H9 (cell line): ENCODE data around the gene F5. TPM values are rescaled to one million over a fixed set of nuclear protein-coding genes. Genes with fewer than 3 reads are reported as not detected.

Experiments
- DNase-seq: peaks from one replicate; pipeline ENCODE4 v3.0.0-alpha.2; 2017
- H2AFZ ChIP-seq: one replicate; pipeline ENCODE4 v1.6.1; 2013; ENCODE audit warnings: mild to moderate bottlenecking, low read length, control low read depth, moderate library complexity
- H2AK5ac ChIP-seq: 2 replicates; pipeline ENCODE4 v1.6.1; 2013; ENCODE audit warnings: low read length, control low read depth, mixed read lengths; ENCODE audit not compliant: insufficient read length
- H2BK120ac ChIP-seq: one replicate; pipeline ENCODE4 v1.6.1; 2013; ENCODE audit warnings: low read depth, mild to moderate bottlenecking, low read length, control low read depth, inconsistent platforms; ENCODE audit not compliant: poor library complexity, severe bottlenecking
- H2BK12ac ChIP-seq: 2 replicates; pipeline ENCODE4 v1.6.1; 2013; ENCODE audit warnings: low read length, control low read depth, mixed read lengths, low read depth; ENCODE audit not compliant: insufficient read length
- H2BK15ac ChIP-seq: 2 replicates; pipeline ENCODE4 v1.6.1; 2013; ENCODE audit warnings: low read depth, low read length, control low read depth
- H2BK20ac ChIP-seq: one replicate; pipeline ENCODE4 v1.6.1; 2013; ENCODE audit warnings: low read depth, mild to moderate bottlenecking, low read length, control low read depth, inconsistent platforms; ENCODE audit not compliant: poor library complexity, severe bottlenecking
- H2BK5ac ChIP-seq: 2 replicates; pipeline ENCODE4 v1.6.1; 2013; ENCODE audit warnings: low read length, control low read depth, mixed read lengths; ENCODE audit not compliant: insufficient read length
- H3K14ac ChIP-seq: 2 replicates; pipeline ENCODE4 v1.6.1; 2013; ENCODE audit warnings: low read length, control low read depth; ENCODE audit not compliant: insufficient read depth
- H3K18ac ChIP-seq: 2 replicates; pipeline ENCODE4 v1.6.1; 2013; ENCODE audit warnings: low read depth, mild to moderate bottlenecking, mixed read lengths, low read length, control low read depth; ENCODE audit not compliant: insufficient read length
- H3K23ac ChIP-seq: 2 replicates; pipeline ENCODE4 v1.6.1; 2013; ENCODE audit warnings: low read length, control low read depth, mixed read lengths, low read depth; ENCODE audit not compliant: insufficient read length
- H3K23me2 ChIP-seq: 2 replicates; pipeline ENCODE4 v1.6.1; 2013; ENCODE audit warnings: low read depth, mild to moderate bottlenecking, mixed read lengths, low read length, control low read depth; ENCODE audit not compliant: insufficient read length, poor library complexity, severe bottlenecking
- H3K27ac ChIP-seq: 2 replicates; pipeline ENCODE4 v1.5.1; 2013; ENCODE audit warnings: low read length, control low read depth, mixed read lengths, low read depth; ENCODE audit not compliant: insufficient read length
- H3K27me3 ChIP-seq: 2 replicates; pipeline ENCODE4 v1.6.1; 2013; ENCODE audit warnings: low read length, control low read depth, inconsistent platforms; ENCODE audit not compliant: insufficient read depth
- H3K4ac ChIP-seq: 2 replicates; pipeline ENCODE4 v1.6.1; 2013; ENCODE audit warnings: low read depth, mild to moderate bottlenecking, control low read depth, inconsistent platforms, low read length, moderate library complexity
- H3K4me1 ChIP-seq: 2 replicates; pipeline ENCODE4 v1.6.1; 2013; ENCODE audit warnings: low read length, control low read depth, inconsistent platforms; ENCODE audit not compliant: insufficient read depth
- H3K4me2 ChIP-seq: 2 replicates; pipeline ENCODE4 v1.6.1; 2013; ENCODE audit warnings: low read length, control low read depth, mixed read lengths; ENCODE audit not compliant: insufficient read length, insufficient read depth
- H3K56ac ChIP-seq: 2 replicates; pipeline ENCODE4 v1.6.1; 2013; ENCODE audit warnings: low read depth, mild to moderate bottlenecking, mixed read lengths, low read length, control low read depth; ENCODE audit not compliant: insufficient read length
- H3K79me1 ChIP-seq: 2 replicates; pipeline ENCODE4 v1.6.1; 2013; ENCODE audit warnings: low read depth, mild to moderate bottlenecking, moderate library complexity, low read length, control low read depth, inconsistent platforms; ENCODE audit not compliant: insufficient read depth, poor library complexity, severe bottlenecking
- H3K79me2 ChIP-seq: 2 replicates; pipeline ENCODE4 v1.6.1; 2013; ENCODE audit warnings: low read length, control low read depth, inconsistent platforms; ENCODE audit not compliant: insufficient read depth
- H3K9ac ChIP-seq: 2 replicates; pipeline ENCODE4 v1.6.1; 2013; ENCODE audit warnings: low read length, control low read depth, mixed read lengths; ENCODE audit not compliant: insufficient read length; ENCODE audit errors: extremely low read depth
- H3K9me3 ChIP-seq: one replicate; pipeline ENCODE4 v1.6.1; 2013; ENCODE audit warnings: low read depth, low read length, inconsistent platforms; ENCODE audit not compliant: control insufficient read depth
- H3T11ph ChIP-seq: one replicate; pipeline ENCODE4 v1.6.1; 2013; ENCODE audit warnings: mild to moderate bottlenecking, low read length, control low read depth, inconsistent platforms
- H4K20me1 ChIP-seq: one replicate; pipeline ENCODE4 v1.6.1; 2013; ENCODE audit not compliant: control insufficient read depth, insufficient read length, insufficient read depth
- H4K5ac ChIP-seq: 2 replicates; pipeline ENCODE4 v1.6.1; 2013; ENCODE audit warnings: low read depth, mild to moderate bottlenecking, mixed read lengths, low read length, control low read depth; ENCODE audit not compliant: insufficient read length
- H4K8ac ChIP-seq: replicated peaks from 2 replicates; pipeline ENCODE4 v1.6.1; 2013; ENCODE audit warnings: low read length, control low read depth, mixed read lengths, low read depth; ENCODE audit not compliant: insufficient read length
- H4K91ac ChIP-seq: 2 replicates; pipeline ENCODE4 v1.6.1; 2013; ENCODE audit warnings: low read depth, mild to moderate bottlenecking, moderate library complexity, mixed read lengths, low read length, control low read depth; ENCODE audit not compliant: insufficient read length
- H3K27ac Mint-ChIP-seq, 3 experiments: 2 replicates in 2 of 3; 3 replicates in 1 of 3; pipeline ENCODE4 v1.8.0; 2020 to 2021; ENCODE audit warnings: mixed read lengths in 3 of 3, mild to moderate bottlenecking in 1 of 3, moderate library complexity in 1 of 3
- H3K27me3 Mint-ChIP-seq: 2 replicates; pipeline ENCODE4 v1.8.0; 2021; ENCODE audit warnings: low read depth, mild to moderate bottlenecking, moderate library complexity, mixed read lengths
- H3K36me3 Mint-ChIP-seq, 3 experiments: 2 replicates in 2 of 3; 3 replicates in 1 of 3; pipeline ENCODE4 v1.8.0; 2020 to 2021; ENCODE audit warnings: low read depth in 3 of 3, mixed read lengths in 3 of 3; ENCODE audit not compliant: insufficient read depth in 1 of 3
- H3K4me1 Mint-ChIP-seq, 2 experiments: 2 replicates each; pipeline ENCODE4 v1.8.0; 2020; ENCODE audit warnings: mixed read lengths in 2 of 2
- H3K4me3 Mint-ChIP-seq, 2 experiments: 2 replicates in 1 of 2; 3 replicates in 1 of 2; pipeline ENCODE4 v1.8.0; 2020 to 2021; ENCODE audit warnings: mild to moderate bottlenecking in 2 of 2, mixed read lengths in 2 of 2, moderate library complexity in 1 of 2
- H3K9me3 Mint-ChIP-seq, 2 experiments: 2 replicates in 1 of 2; 3 replicates in 1 of 2; pipeline ENCODE4 v1.8.0; 2020; ENCODE audit warnings: mild to moderate bottlenecking in 2 of 2, mixed read lengths in 2 of 2, moderate library complexity in 1 of 2
- WGBS: extraction: QIAGEN DNeasy Blood & Tissue Kit; methylation state at CpG from one replicate; pipeline ENCODE4 v1.1.7; 2013; ENCODE audit warnings: missing lambda C conversion rate, low lambda C conversion rate, mixed read lengths; ENCODE audit not compliant: insufficient read length; ENCODE audit errors: extremely low coverage; 5-methylcytosine and 5-hydroxymethylcytosine counted together
- total RNA-seq: library from RNA; stranded (reverse); gene quantifications from 2 replicates; pipeline ENCODE4 v1.2.1, GENCODE V29; 2021
- TF ChIP-seq, protein P1 (sequence below): fragments of 200-600 bp; sonication (generic); conservative IDR thresholded peaks from 3 replicates; pipeline ENCODE4 v1.8.0; 2021; ENCODE audit warnings: antibody characterized with exemption, mild to moderate bottlenecking

Gene F5
- total RNA-seq, 1 experiment from 2014 or later, result 0.04 TPM

DNA sequence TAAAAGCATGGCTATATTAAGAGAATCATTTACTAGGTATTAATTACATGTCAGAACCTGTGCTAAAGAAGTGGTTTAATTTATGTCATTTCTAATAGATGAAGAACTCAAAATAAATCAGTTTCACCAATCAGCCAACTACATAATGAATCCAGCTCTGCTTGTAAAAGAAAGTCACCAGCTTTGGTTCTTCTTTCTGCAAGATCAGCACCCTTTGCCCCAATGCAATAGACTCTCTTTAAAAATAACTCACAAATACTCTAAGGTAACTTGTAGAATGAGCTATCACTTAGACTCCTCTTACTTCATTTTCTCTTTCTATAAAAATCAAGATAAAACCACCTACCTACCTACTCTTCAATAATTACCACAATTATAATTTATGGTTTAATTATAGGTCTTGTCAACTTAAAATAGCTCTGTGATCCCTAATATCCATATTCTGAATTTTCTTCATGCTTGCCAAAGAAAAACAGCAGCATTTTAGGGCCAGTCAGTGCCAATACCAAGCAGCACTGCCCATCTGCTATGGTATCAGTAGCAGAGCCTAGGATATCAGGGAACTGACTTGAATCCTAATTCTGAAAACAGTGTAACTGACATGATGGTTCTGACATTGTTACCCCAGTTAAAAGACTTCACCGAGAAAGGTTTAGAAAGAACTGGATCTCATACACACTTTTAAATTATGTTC lies 111.8 kb downstream of the F5 start:
- Histone ChIP-seq H3K9ac (no peak overlapping the region), H3K79me1 (peaks cover 6% of the 10 kb centered on the region), H3K27ac (no peak overlapping the region), H3K18ac (no peak overlapping the region), H2BK20ac (no peak overlapping the region), H3K4me2 (no peak overlapping the region), H2AFZ (no peak overlapping the region), H4K5ac (no peak overlapping the region), H3K14ac (no peak overlapping the region), H2BK12ac (no peak overlapping the region), H2BK15ac (no peak overlapping the region), H3K79me2 (no peaks in the 10 kb centered on the region; the same call in 1 of the 2 replicates), H2BK120ac (no peak overlapping the region), H4K20me1 (no peaks in the 10 kb centered on the region), H2AK5ac (no peak overlapping the region), H3K9me3 (no peaks in the 10 kb centered on the region), H4K91ac (no peak overlapping the region), H3K23ac (no peak overlapping the region), H2BK5ac (no peak overlapping the region), H3T11ph (no peak overlapping the region), H3K4me1 (no peaks in the 10 kb centered on the region; the same call in 1 of the 2 replicates), H3K23me2 (no peaks in the 10 kb centered on the region), H3K56ac (no peak overlapping the region), H4K8ac (no peak overlapping the region), H3K27me3 (no peaks in the 10 kb centered on the region), H3K4ac (no peak overlapping the region)
- Mint-ChIP-seq H3K4me3 (no peak overlapping the region), H3K4me1 (peaks cover 14 to 15% of the 10 kb centered on the region in 2 experiments), H3K9me3 (no peaks in the 10 kb centered on the region), H3K27ac (no peak overlapping the region), H3K27me3 (no peaks in the 10 kb centered on the region), H3K36me3 (peaks cover 13 to 15% (median 14%) of the 10 kb centered on the region in 3 experiments; a peak in 6 of 7 replicates)
- DNase-seq, result no peak
- WGBS, result no CpG with 5 or more reads among the region's 1 CpG
- TF ChIP-seq, protein P1, sequence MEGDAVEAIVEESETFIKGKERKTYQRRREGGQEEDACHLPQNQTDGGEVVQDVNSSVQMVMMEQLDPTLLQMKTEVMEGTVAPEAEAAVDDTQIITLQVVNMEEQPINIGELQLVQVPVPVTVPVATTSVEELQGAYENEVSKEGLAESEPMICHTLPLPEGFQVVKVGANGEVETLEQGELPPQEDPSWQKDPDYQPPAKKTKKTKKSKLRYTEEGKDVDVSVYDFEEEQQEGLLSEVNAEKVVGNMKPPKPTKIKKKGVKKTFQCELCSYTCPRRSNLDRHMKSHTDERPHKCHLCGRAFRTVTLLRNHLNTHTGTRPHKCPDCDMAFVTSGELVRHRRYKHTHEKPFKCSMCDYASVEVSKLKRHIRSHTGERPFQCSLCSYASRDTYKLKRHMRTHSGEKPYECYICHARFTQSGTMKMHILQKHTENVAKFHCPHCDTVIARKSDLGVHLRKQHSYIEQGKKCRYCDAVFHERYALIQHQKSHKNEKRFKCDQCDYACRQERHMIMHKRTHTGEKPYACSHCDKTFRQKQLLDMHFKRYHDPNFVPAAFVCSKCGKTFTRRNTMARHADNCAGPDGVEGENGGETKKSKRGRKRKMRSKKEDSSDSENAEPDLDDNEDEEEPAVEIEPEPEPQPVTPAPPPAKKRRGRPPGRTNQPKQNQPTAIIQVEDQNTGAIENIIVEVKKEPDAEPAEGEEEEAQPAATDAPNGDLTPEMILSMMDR, result no peak
